GM18909 (cell line): ENCODE results near the gene EBPL.
"Not testable (repeated sequence)": the region's sequence is repeated elsewhere in the genome, so short reads cannot be mapped to it uniquely, and the experiment has no call there.

Experiments
- ATAC-seq: cut with Tn5 transposase; IDR thresholded peaks from one replicate; pipeline ENCODE4 v1.9.1; 2021; ENCODE audit warnings: mild to moderate bottlenecking; ENCODE audit not compliant: unreplicated experiment, poor library complexity

EBPL gene

GRCh38 chr13:49638030-49638743 lies 53.1 kb downstream of the EBPL start:
- ATAC-seq, result no peak

GRCh38 chr13:49636705-49637104 lies 54.6 kb downstream of the EBPL start:
- no peak for ATAC-seq

GRCh38 chr13:49635599-49636433 lies 55.5 kb downstream of the EBPL start:
- peak; percentile 71 for ATAC-seq

- ATAC-seq, result no peak
Measured at GRCh38 chr13:49633710-49634109, 57.6 kb downstream of the EBPL start.

- ATAC-seq, result no peak
Measured at GRCh38 chr13:49632156-49632555, 59.1 kb downstream of the EBPL start.

- ATAC-seq, result no peak
Measured at GRCh38 chr13:49630580-49630979, 60.7 kb downstream of the EBPL start.

- no peak for ATAC-seq
Measured at GRCh38 chr13:49629947-49630346, 61.3 kb downstream of the EBPL start.

- no peak for ATAC-seq
Measured at GRCh38 chr13:49629196-49629938, 61.9 kb downstream of the EBPL start.

- ATAC-seq, result peak; percentile 89
Measured at GRCh38 chr13:49627831-49628652, 63.2 kb downstream of the EBPL start, which contains the start of gene ARL11. TSS of gene ARL11 (plus strand) at chr13:49628507. CDS start at chr13:49630448, 1,941 bp downstream.

GRCh38 chr13:49625392-49626079 lies 65.8 kb downstream of the EBPL start:
- no peak for ATAC-seq

- ATAC-seq, result no peak
Measured at GRCh38 chr13:49624229-49624628, 67.1 kb downstream of the EBPL start.

- no peak for ATAC-seq
Measured at GRCh38 chr13:49622174-49622946, 68.9 kb downstream of the EBPL start.

- no peak for ATAC-seq
Measured at GRCh38 chr13:49620170-49620621, 71.1 kb downstream of the EBPL start.

- ATAC-seq, result no peak
Measured at GRCh38 chr13:49616676-49617065, 74.6 kb downstream of the EBPL start.

GRCh38 chr13:49615836-49616675 lies 75.2 kb downstream of the EBPL start:
- no peak for ATAC-seq

GRCh38 chr13:49612042-49612441 lies 79.2 kb downstream of the EBPL start:
- ATAC-seq, result not testable (repeated sequence)
